ENCODE results near the gene MYT1. TPM values are rescaled to one million over a fixed set of nuclear protein-coding genes. Genes with fewer than 3 reads are reported as not detected.

The MYT1 gene
- total RNA-seq, 1 donor: not detected

- Histone ChIP-seq H3K9me3 (ENCODE audit: low read depth, low read length) (no peaks in the 10 kb centered on the region), H3K27me3 (ENCODE audit: insufficient read depth, low read length) (no peaks in the 10 kb centered on the region), H3K4me3 (ENCODE audit: low read length) (no peak overlapping the region), H3K4me1 (ENCODE audit: insufficient read depth, low read length) (no peaks in the 10 kb centered on the region)
Observed at GRCh38 chr20:64238115-64238825, 74.0 kb downstream of the MYT1 start.

DNA sequence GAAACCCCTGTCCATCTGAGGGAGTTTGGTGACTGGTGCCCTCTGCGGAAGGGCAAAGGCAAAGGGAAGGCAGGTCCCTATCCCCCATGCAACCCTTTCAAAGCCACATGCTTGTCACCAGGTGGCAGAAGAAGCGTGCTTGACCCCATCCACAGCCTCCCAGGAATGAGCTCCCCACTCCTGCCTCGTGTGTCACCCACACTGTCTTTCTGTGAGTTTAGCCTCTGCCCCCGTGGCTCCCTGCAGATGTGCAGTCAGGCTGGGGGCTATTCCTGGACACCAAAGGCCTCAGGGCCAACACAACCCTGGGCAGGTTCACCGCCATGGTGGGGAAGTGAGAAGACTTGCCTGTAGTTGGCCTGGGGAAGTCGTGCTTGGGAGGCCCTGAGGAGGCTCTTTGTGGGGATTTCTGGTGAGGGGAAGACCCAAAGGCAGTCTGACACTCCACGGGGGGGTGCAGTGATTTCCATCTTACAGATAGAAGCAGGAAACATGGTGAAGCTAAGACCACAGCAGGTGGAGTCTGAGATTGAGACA is 74.7 kb downstream of the MYT1 start:
- Histone ChIP-seq H3K4me3 (ENCODE audit: low read length) (no peak overlapping the region), H3K9me3 (ENCODE audit: low read depth, low read length) (no peaks in the 10 kb centered on the region), H3K4me1 (ENCODE audit: insufficient read depth, low read length) (no peaks in the 10 kb centered on the region), H3K27me3 (ENCODE audit: insufficient read depth, low read length) (no peaks in the 10 kb centered on the region)

GRCh38 chr20:64239449-64240242 is 75.4 kb downstream of the MYT1 start:
- Histone ChIP-seq H3K9me3 (ENCODE audit: low read depth, low read length) (no peaks in the 10 kb centered on the region), H3K27me3 (ENCODE audit: insufficient read depth, low read length) (no peaks in the 10 kb centered on the region), H3K4me3 (ENCODE audit: low read length) (no peak overlapping the region), H3K4me1 (ENCODE audit: insufficient read depth, low read length) (no peaks in the 10 kb centered on the region)

- Histone ChIP-seq H3K4me3 (ENCODE audit: low read length) (no peak overlapping the region), H3K27me3 (ENCODE audit: insufficient read depth, low read length) (no peaks in the 10 kb centered on the region), H3K4me1 (ENCODE audit: insufficient read depth, low read length) (no peaks in the 10 kb centered on the region), H3K9me3 (ENCODE audit: low read depth, low read length) (no peaks in the 10 kb centered on the region)
Observed at GRCh38 chr20:64240243-64241015, 76.2 kb downstream of the MYT1 start.

DNA sequence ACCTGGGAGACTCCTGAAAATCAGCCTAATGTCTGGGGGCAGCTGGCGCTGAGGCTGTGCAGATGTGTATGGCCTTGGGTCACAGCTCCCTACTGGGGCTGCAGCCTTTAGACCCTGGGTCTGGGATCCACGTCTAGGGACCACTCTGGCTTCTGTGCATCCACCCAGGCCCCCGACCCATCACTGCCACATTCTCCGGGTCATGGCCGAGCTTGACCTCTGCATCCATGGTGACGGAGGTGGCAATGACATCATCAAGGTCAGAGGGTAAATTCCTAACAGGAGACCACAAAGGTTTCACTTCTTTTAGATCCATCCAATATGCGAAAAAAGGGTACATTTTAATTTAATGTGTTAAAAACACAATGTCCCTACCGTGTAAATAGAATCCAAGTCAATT is 76.8 kb downstream of the MYT1 start:
- Histone ChIP-seq H3K9me3 (ENCODE audit: low read depth, low read length) (no peaks in the 10 kb centered on the region), H3K4me3 (ENCODE audit: low read length) (no peak overlapping the region), H3K27me3 (ENCODE audit: insufficient read depth, low read length) (no peaks in the 10 kb centered on the region), H3K4me1 (ENCODE audit: insufficient read depth, low read length) (no peaks in the 10 kb centered on the region)

- Histone ChIP-seq H3K27me3 (ENCODE audit: insufficient read depth, low read length) (no peaks in the 10 kb centered on the region), H3K4me1 (ENCODE audit: insufficient read depth, low read length) (no peaks in the 10 kb centered on the region), H3K9me3 (ENCODE audit: low read depth, low read length) (no peaks in the 10 kb centered on the region), H3K4me3 (ENCODE audit: low read length) (no peak overlapping the region)
Observed at GRCh38 chr20:64242003-64242796, 77.9 kb downstream of the MYT1 start.

GRCh38 chr20:64242797-64243475 is 78.7 kb downstream of the MYT1 start:
- Histone ChIP-seq H3K9me3 (ENCODE audit: low read depth, low read length) (no peaks in the 10 kb centered on the region), H3K27me3 (ENCODE audit: insufficient read depth, low read length) (no peaks in the 10 kb centered on the region), H3K4me3 (ENCODE audit: low read length) (no peak overlapping the region), H3K4me1 (ENCODE audit: insufficient read depth, low read length) (no peaks in the 10 kb centered on the region)

DNA sequence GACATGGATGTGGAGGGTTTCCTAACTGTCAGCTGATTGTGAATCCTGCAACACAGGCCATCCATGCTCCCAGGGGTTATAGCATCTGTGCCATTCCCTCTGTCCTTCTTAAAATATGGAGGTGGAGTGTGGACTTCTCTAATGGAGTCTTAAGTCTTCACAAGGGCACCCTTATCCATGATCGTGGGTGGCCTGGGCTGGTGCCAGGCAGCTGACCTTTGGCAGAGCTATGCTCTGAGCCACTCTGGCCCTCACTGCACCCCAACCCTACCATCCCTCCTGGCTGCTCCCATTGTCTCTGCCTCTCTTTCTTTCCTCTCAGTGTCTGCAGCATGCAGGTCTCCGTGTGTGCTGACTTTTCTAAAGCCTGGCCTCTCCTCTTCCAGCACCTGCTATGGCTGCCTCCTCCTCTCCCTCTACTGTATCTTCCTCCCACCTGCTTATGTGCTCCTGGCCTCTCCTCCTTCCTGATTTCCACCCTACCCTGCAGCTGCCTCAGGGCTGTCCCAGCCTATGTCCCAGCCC is 80.1 kb downstream of the MYT1 start:
- H3K9me3 ChIP-seq (ENCODE audit: low read depth, low read length): no peaks in the 10 kb centered on the region
- no peak overlapping the region for H3K4me3 ChIP-seq (ENCODE audit: low read length)
- H3K4me1 ChIP-seq (ENCODE audit: insufficient read depth, low read length): no peaks in the 10 kb centered on the region
- no peaks in the 10 kb centered on the region for H3K27me3 ChIP-seq (ENCODE audit: insufficient read depth, low read length)

- peaks cover under 1% of the 10 kb centered on the region for H3K27me3 ChIP-seq (ENCODE audit: insufficient read depth, low read length)
- no peaks in the 10 kb centered on the region for H3K9me3 ChIP-seq (ENCODE audit: low read depth, low read length)
- no peaks in the 10 kb centered on the region for H3K4me1 ChIP-seq (ENCODE audit: insufficient read depth, low read length)
- H3K4me3 ChIP-seq (ENCODE audit: low read length): no peak overlapping the region
Observed at GRCh38 chr20:64244870-64245603, 80.8 kb downstream of the MYT1 start.

- Histone ChIP-seq H3K4me3 (ENCODE audit: low read length) (no peak overlapping the region), H3K4me1 (ENCODE audit: insufficient read depth, low read length) (no peaks in the 10 kb centered on the region), H3K9me3 (ENCODE audit: low read depth, low read length) (no peaks in the 10 kb centered on the region), H3K27me3 (ENCODE audit: insufficient read depth, low read length) (peaks cover 5% of the 10 kb centered on the region)
Observed at GRCh38 chr20:64245746-64246595, 81.7 kb downstream of the MYT1 start.

DNA sequence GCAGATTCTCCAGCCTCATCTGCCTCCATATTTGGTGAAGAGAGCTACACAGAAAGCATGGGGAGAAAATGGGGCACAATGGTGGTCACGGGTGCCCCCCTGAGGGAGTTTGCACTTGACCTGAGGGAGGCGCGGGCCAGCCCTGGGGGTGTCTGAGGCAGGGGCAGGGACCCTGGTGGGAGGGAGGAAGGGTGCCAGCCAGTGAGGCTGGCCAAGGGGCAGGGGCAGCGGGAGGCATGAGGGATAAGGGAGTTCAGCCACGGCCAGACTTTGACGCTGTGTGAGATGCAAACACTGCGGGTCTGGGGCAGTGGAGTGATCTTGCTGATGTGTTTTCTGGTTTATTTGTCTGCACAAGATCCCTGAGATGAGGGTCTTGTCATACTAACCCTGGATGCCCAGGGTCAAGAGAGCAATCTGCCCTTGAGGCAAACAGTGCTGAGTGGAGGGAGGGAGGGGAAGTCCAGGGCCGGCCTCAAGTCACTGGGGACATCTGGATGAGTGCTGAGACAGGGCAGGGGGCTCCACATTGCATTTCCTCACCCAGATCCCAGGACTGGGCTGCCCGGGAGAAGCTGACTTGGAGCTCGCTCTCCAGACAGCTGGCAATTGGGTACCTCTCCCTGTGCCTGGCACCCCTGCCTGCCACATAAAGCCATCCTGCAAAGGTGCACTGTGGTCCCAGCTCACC is 82.5 kb downstream of the MYT1 start:
- H3K4me1 ChIP-seq (ENCODE audit: insufficient read depth, low read length): no peaks in the 10 kb centered on the region
- no peaks in the 10 kb centered on the region for H3K9me3 ChIP-seq (ENCODE audit: low read depth, low read length)
- H3K4me3 ChIP-seq (ENCODE audit: low read length): no peak overlapping the region
- peaks cover 5% of the 10 kb centered on the region for H3K27me3 ChIP-seq (ENCODE audit: insufficient read depth, low read length)

GRCh38 chr20:64247307-64247618 is 83.0 kb downstream of the MYT1 start:
- Histone ChIP-seq H3K4me1 (ENCODE audit: insufficient read depth, low read length) (no peaks in the 10 kb centered on the region), H3K9me3 (ENCODE audit: low read depth, low read length) (no peaks in the 10 kb centered on the region), H3K27me3 (ENCODE audit: insufficient read depth, low read length) (peaks cover 5% of the 10 kb centered on the region), H3K4me3 (ENCODE audit: low read length) (no peak overlapping the region)

Measured in mononuclear cell (primary cell).